Measurements from ENCODE around the gene RNF152. TPM values are rescaled to one million over a fixed set of nuclear protein-coding genes. Genes with fewer than 3 reads are reported as not detected.

RNF152 gene, protein sequence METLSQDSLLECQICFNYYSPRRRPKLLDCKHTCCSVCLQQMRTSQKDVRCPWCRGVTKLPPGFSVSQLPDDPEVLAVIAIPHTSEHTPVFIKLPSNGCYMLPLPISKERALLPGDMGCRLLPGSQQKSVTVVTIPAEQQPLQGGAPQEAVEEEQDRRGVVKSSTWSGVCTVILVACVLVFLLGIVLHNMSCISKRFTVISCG
- 15.4 and 21.4 TPM in 2 replicates for total RNA-seq

DNA sequence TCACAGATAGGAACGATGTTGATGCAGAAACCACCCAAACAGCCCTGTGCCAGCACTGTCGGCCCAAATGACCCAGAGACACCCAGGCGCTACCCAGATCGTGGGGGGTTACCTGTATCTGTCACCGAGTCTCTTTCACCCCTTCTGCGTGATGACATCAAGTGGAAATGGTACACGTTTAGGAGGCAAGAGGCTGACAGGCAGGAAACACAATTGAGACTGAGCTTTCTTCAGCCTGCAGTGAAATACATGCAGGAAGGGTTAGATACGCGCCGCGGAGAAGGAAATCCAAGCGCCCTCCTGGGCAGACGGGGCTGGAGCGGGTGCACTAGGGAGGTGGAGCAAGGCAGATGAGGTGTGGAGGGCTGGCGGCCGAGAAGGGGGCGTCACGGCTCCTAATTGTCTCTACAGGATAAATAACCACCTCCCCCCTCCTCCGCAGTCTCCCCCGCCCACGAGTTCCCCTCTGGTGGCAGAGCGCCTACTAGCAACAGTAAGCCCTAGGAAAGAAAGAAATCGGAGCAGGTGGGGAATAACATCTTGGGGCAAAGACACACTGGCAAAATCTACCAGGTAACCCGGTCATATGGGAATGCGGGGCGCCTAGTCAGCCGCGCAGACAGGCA is at the start of gene RNF152:
RNF152 (minus strand) TSS at position 325 of the 626 bp plus-strand sequence. CDS start 76,544 bp downstream, outside the sequence.

